GM12891 (cell line): ENCODE data around the gene RMI2.

Experiments
- POLR2A ChIP-seq: IDR thresholded peaks from 2 replicates; pipeline ENCODE4 v1.6.1; 2011; ENCODE audit warnings: low read depth, low read length, control low read depth
- POLR2AphosphoS5 ChIP-seq: IDR thresholded peaks from 2 replicates; pipeline ENCODE4 v1.6.1; 2011; ENCODE audit warnings: low read depth, low read length, control low read depth
- POU2F2 ChIP-seq: IDR thresholded peaks from 2 replicates; pipeline ENCODE4 v1.6.1; 2011; ENCODE audit warnings: low read depth, mild to moderate bottlenecking, control low read depth, low read length, moderate library complexity
- SPI1 ChIP-seq: IDR thresholded peaks from 2 replicates; pipeline ENCODE4 v1.6.1; 2011; ENCODE audit warnings: low read depth, low read length, control low read depth
- TAF1 ChIP-seq: IDR thresholded peaks from 2 replicates; pipeline ENCODE4 v1.6.1; 2011; ENCODE audit warnings: low read depth, low read length, control low read depth

DNA sequence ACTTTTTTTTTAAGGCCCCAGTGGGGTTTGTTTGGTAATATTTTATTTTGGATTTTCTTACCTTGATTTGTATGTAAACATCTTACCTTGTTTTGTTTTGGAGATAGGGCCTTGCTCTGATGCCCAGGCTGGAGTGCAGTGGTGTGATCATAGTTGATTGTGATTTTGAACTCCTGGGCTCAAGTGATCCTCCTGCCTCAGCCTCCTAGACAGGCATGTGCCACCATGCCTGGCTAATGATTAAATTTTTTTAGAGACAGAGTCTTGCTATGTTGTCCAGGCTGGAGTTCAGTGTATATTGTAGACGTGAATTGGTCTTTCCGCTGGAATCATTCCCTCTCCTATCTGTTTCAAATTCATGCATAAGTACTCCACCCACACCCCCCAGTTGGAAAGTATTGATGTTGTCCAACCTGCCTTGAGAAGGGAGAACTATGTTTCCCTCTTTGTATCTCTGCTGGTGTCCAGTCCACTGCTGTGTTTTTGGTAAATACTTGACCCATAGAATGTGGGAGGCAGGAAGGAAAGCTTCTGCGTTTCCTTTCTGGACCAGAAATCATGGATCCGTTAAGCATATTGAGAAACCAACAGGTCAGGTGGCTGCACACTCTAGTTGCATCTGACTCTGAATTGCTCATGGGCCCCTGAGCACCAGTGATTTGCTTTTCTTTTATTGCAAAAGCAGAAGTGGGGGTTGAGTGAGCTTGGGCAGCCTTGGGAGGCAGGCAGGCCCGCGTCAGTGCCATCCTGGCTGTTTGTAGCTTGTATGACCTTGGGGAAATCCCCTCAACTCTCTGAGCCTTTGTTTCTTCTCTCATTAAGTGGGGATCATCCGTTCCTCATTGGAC, 25.0 kb downstream of the RMI2 start:
- TF ChIP-seq POLR2AphosphoS5 (no peak), POLR2A (no peak), TAF1 (no peak), POU2F2 (no peak), SPI1 (peak; percentile 92)
